Choroid plexus epithelial cell (primary cell): ENCODE data around the gene ADAMTS12.
A peak's percentile ranks its signal among the peaks of the same experiment; 100 is the strongest.

Experiments used
- DNase-seq: peaks from one replicate; pipeline ENCODE4 v3.0.0-alpha.2; 2010; ENCODE audit warnings: low read depth
- H3K4me3 ChIP-seq: 2 replicates; pipeline ENCODE4 v1.5.1; 2011; ENCODE audit warnings: low read depth, mild to moderate bottlenecking, control low read depth, low read length, moderate library complexity
- TF ChIP-seq, protein P1 (sequence below): conservative IDR thresholded peaks from 2 replicates; pipeline ENCODE4 v1.5.1; 2011; ENCODE audit warnings: low read depth, mild to moderate bottlenecking, control low read depth, inconsistent platforms, low read length, moderate library complexity

ADAMTS12 gene

GRCh38 chr5:33579152-33579551 lies 312.6 kb downstream of the ADAMTS12 start:
- no peak overlapping the region for H3K4me3 ChIP-seq
- no peak for DNase-seq
- TF ChIP-seq, protein P1, sequence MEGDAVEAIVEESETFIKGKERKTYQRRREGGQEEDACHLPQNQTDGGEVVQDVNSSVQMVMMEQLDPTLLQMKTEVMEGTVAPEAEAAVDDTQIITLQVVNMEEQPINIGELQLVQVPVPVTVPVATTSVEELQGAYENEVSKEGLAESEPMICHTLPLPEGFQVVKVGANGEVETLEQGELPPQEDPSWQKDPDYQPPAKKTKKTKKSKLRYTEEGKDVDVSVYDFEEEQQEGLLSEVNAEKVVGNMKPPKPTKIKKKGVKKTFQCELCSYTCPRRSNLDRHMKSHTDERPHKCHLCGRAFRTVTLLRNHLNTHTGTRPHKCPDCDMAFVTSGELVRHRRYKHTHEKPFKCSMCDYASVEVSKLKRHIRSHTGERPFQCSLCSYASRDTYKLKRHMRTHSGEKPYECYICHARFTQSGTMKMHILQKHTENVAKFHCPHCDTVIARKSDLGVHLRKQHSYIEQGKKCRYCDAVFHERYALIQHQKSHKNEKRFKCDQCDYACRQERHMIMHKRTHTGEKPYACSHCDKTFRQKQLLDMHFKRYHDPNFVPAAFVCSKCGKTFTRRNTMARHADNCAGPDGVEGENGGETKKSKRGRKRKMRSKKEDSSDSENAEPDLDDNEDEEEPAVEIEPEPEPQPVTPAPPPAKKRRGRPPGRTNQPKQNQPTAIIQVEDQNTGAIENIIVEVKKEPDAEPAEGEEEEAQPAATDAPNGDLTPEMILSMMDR: no peak

DNA sequence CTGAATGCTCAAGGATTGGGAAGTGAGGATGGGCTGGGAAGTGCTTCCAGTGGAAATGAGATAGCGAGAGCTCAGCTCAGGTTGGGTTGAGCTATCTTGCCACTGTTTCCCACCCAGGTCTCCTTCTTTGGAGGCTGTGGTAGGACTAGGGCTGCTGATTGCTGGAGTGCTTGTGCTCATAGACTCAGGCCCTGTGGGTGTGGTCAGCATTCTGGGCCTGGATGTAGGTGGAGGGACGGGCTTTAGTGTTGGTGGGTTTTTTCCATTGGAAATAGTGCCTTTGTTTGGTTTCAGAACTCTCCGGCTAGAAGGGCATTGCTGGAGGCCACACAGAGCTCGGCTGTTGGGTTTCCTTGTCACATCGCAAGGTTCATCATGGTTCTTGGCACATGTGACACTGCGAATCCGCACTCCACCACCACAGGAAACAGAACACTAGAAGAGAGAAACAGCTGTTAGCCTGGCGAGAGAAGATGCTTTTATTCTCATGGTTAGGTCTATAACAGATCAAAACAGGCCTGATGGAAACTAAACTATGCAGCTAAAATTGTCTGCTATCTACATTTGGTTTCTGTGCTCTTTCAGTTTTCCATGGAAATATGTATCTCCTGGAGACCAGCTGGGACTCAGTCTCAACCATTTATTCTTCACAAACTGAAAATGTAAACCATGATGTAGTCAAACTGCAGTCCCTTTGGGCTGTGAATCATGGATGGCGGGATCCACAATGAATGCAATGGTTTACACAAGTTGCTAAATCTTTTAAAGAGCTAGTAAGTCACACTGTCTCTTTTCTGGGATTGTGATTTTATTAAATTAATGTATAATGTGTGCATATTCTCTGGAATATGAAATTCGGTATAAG lies 314.8 kb downstream of the ADAMTS12 start:
- TF ChIP-seq, protein P1: no peak
- DNase-seq: no peak
- no peak overlapping the region for H3K4me3 ChIP-seq

DNA sequence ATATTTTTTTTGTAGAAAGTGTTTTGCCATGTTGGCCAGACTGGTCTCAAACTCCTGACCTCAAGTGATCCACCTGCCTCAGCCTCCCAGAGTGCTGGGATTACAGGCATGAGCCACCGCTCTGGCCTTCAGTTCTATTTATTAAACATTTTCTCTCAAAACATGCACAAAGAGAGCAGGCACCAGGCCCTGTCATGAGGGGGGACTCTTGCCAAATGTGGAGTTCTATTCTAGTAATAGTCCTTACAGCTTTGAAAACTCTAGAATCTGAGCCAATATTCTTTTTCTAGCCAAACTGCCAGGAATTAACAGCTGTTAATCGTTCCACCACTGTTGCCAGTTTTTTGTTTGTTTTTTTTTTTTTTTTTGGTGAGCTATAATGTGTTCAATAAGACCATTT lies 326.5 kb downstream of the ADAMTS12 start:
- TF ChIP-seq, protein P1: no peak
- DNase-seq: no peak
- no peak overlapping the region for H3K4me3 ChIP-seq

DNA sequence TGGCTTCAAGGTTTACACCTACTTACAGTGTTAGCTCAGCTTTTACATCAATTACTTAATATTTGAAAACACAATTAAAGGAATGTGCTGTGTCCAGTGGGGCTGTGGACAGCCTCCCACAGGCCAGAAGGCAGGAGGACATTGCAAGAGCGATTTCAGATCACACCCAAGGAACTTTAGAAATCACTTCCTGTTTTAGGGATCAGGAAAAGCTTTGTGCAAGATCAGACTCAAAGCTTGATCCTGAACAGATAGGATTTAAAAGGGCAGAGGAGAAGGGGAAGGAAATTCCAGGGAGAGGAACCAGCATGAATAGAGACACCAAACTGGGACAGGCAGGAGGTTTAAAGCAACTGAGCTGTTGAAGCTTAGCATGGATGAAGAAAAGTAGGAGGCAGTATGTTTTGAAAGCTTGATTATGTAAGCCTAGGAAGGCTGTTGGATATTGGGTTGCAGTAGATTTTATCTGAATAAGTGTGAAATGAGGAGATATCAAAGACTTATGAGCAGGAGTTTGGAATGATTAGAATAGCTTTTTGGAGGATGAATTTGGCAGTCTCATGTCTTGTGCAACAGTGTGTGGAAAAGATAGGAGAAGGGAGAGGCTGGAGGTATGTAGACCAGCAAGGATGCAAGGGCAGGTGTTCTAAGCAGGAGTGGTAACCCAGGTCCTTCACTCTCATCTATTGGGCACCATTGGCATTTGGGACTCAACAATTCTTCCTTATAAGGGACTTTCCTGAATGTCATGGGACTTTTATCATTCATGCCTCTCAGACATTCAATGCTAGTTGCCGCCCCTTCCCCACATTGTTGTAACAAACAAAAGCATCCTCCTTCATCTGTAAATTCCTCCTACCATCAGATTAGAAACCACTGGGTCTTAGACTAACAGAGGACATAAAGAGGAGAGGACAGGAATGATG lies 327.5 kb downstream of the ADAMTS12 start:
- peak; percentile 24 for DNase-seq
- TF ChIP-seq, protein P1: no peak
- no peak overlapping the region for H3K4me3 ChIP-seq

- TF ChIP-seq, protein P1: no peak
- DNase-seq: no peak
- no peak overlapping the region for H3K4me3 ChIP-seq
Observed at GRCh38 chr5:33563530-33563929, 328.3 kb downstream of the ADAMTS12 start.

DNA sequence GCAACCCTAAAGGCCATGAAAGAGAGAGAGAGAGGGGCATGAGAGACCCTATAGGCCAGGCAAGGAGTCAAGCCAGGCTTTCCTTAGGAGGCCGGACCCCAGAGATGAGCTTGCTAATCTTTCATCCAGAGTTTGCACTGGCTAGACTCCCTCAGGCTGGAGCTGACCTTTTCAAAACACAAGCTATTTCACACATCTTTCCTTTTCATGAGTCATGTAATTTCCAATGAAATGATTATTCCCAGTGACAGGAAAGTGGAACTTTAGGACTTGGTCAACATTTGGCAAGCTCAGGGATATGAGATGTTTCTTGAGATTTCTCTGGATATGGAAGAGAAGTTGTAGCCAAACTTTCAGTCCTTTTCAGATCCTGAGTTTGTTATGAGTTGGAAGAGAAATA lies 333.3 kb downstream of the ADAMTS12 start:
- TF ChIP-seq, protein P1: no peak
- no peak for DNase-seq
- no peak overlapping the region for H3K4me3 ChIP-seq
